Measurements from ENCODE around the gene NT5C. TPM values are rescaled to one million over a fixed set of nuclear protein-coding genes. Genes with fewer than 3 reads are reported as not detected.

Gene NT5C
- total RNA-seq, 1 experiment from 2014 or later, result 116 TPM

- peaks cover 7% of the 10 kb centered on the region for H3F3A ChIP-seq (ENCODE audit: low read length, unreplicated experiment)
- no peak for TF ChIP-seq CTCF (conservative IDR thresholded peaks at IDR 0.05; ENCODE audit: low read depth, low read length)
- no peak for TF ChIP-seq EZH2phosphoT487 (IDR thresholded peaks at IDR 0.05; ENCODE audit: borderline replicate concordance, low read length)
- TF ChIP-seq EZH2 (IDR thresholded peaks at IDR 0.05; ENCODE audit: low read length, unreplicated experiment), result no peak
- H3K79me2 ChIP-seq (ENCODE audit: low read length), result peaks cover 96% of the 10 kb centered on the region
- H3K9me2 ChIP-seq (replicated peaks; ENCODE audit: low read length), result no peaks in the 10 kb centered on the region
- peaks cover 49% of the 10 kb centered on the region for H4K20me1 ChIP-seq (ENCODE audit: low read length)
- H3K4me1 ChIP-seq (ENCODE audit: insufficient read depth, low read length), result peaks cover 23% of the 10 kb centered on the region
- DNase-seq (no peak), ATAC-seq (no peak)
- intact Hi-C loops (cut with micrococcal nuclease), result no loop called here
- H3K4me3 ChIP-seq (ENCODE audit: low read length), result no peak overlapping the region
- H3K9me3 ChIP-seq (ENCODE audit: low read length), result no peaks in the 10 kb centered on the region
- H3K36me3 ChIP-seq (ENCODE audit: low read depth, low read length), result peaks cover 64% of the 10 kb centered on the region
- BruUV-seq (replicated peaks), result no TSS peak
- no peak overlapping the region for H3K4me2 ChIP-seq (ENCODE audit: low read length)
- H3K9ac ChIP-seq (ENCODE audit: low read length), result no peak overlapping the region
- no peaks in the 10 kb centered on the region for H3K27me3 ChIP-seq (ENCODE audit: low read length)
- H3K27ac ChIP-seq (ENCODE audit: low read length), result no peak overlapping the region
- no peak overlapping the region for H2AFZ ChIP-seq (ENCODE audit: low read length)
- POLR2A ChIA-PET (ENCODE audit: unreplicated experiment), result no interaction called here
- CTCF ChIA-PET, result no interaction called here
These were observed 46.9 kb upstream of the NT5C start for GRCh38 chr17:75178453-75178852.

GRCh38 chr17:75176625-75177024, 45.1 kb upstream of the NT5C start:
- Histone ChIP-seq H3K79me2 (ENCODE audit: low read length) (peaks cover 99% of the 10 kb centered on the region), H3K9me3 (ENCODE audit: low read length) (no peaks in the 10 kb centered on the region), H3K27ac (ENCODE audit: low read length) (no peak overlapping the region), H2AFZ (ENCODE audit: low read length) (no peak overlapping the region), H3K4me3 (ENCODE audit: low read length) (no peak overlapping the region), H3K36me3 (ENCODE audit: low read depth, low read length) (peaks cover 78% of the 10 kb centered on the region), H3K27me3 (ENCODE audit: low read length) (no peaks in the 10 kb centered on the region), H3K4me1 (ENCODE audit: insufficient read depth, low read length) (peaks cover 18% of the 10 kb centered on the region; the same call in 1 of the 2 replicates), H4K20me1 (ENCODE audit: low read length) (peaks cover 45% of the 10 kb centered on the region), H3K9me2 (replicated peaks; ENCODE audit: low read length) (no peaks in the 10 kb centered on the region), H3F3A (ENCODE audit: low read length, unreplicated experiment) (peaks cover 7% of the 10 kb centered on the region), H3K9ac (ENCODE audit: low read length) (no peak overlapping the region), H3K4me2 (ENCODE audit: low read length) (no peak overlapping the region)
- DNase-seq (no peak), ATAC-seq (no peak)
- intact Hi-C loops (cut with micrococcal nuclease), result no loop called here
- no TSS peak for BruUV-seq (replicated peaks)
- no peak for TF ChIP-seq CTCF (conservative IDR thresholded peaks at IDR 0.05; ENCODE audit: low read depth, low read length)
- TF ChIP-seq EZH2 (IDR thresholded peaks at IDR 0.05; ENCODE audit: low read length, unreplicated experiment), result no peak
- no peak for TF ChIP-seq EZH2phosphoT487 (IDR thresholded peaks at IDR 0.05; ENCODE audit: borderline replicate concordance, low read length)
- POLR2A ChIA-PET (ENCODE audit: unreplicated experiment), result interaction anchor here (0.6 kb wide), 1 partner anchor 187 kb away, joined by 3 read pairs; no protein-coding TSS in a partner anchor
- CTCF ChIA-PET, result no interaction called here

- H3K4me1 ChIP-seq (ENCODE audit: insufficient read depth, low read length), result peaks cover 8% of the 10 kb centered on the region; the same call in 1 of the 2 replicates
- no peak overlapping the region for H3K4me2 ChIP-seq (ENCODE audit: low read length)
- no peak overlapping the region for H3K4me3 ChIP-seq (ENCODE audit: low read length)
- POLR2A ChIA-PET (ENCODE audit: unreplicated experiment), result no interaction called here
- no peaks in the 10 kb centered on the region for H3K9me2 ChIP-seq (replicated peaks; ENCODE audit: low read length)
- peaks cover 30% of the 10 kb centered on the region for H4K20me1 ChIP-seq (ENCODE audit: low read length)
- H3K9ac ChIP-seq (ENCODE audit: low read length), result no peak overlapping the region
- TF ChIP-seq EZH2phosphoT487 (IDR thresholded peaks at IDR 0.05; ENCODE audit: borderline replicate concordance, low read length) (no peak), CTCF (conservative IDR thresholded peaks at IDR 0.05; ENCODE audit: low read depth, low read length) (no peak), EZH2 (IDR thresholded peaks at IDR 0.05; ENCODE audit: low read length, unreplicated experiment) (no peak)
- no peak overlapping the region for H3K27ac ChIP-seq (ENCODE audit: low read length)
- DNase-seq, result no peak
- peaks cover 7% of the 10 kb centered on the region for H3F3A ChIP-seq (ENCODE audit: low read length, unreplicated experiment)
- peaks cover 79% of the 10 kb centered on the region for H3K36me3 ChIP-seq (ENCODE audit: low read depth, low read length)
- H3K27me3 ChIP-seq (ENCODE audit: low read length), result no peaks in the 10 kb centered on the region
- peaks cover 98% of the 10 kb centered on the region for H3K79me2 ChIP-seq (ENCODE audit: low read length)
- no TSS peak for BruUV-seq (replicated peaks)
- intact Hi-C loops (cut with micrococcal nuclease), result no loop called here
- H3K9me3 ChIP-seq (ENCODE audit: low read length), result no peaks in the 10 kb centered on the region
- no peak overlapping the region for H2AFZ ChIP-seq (ENCODE audit: low read length)
- ATAC-seq, result no peak
- CTCF ChIA-PET, result no interaction called here
These were observed 43.5 kb upstream of the NT5C start for GRCh38 chr17:75174996-75175395.

Measured in PC-3 (cell line).